CD14-positive monocyte (primary cell): ENCODE results near the gene SLC37A3. TPM values are rescaled to one million over a fixed set of nuclear protein-coding genes. Genes with fewer than 3 reads are reported as not detected.
"Not testable (repeated sequence)": the region's sequence is repeated elsewhere in the genome, so short reads cannot be mapped to it uniquely, and the experiment has no call there.

ENCODE experiments used
- DNase-seq, 3 donors: peaks; one replicate each; pipeline ENCODE4 v3.0.0-alpha.2; 2011 to 2022
- H2AFZ ChIP-seq: 2 replicates; pipeline ENCODE4 v1.6.0; 2012; ENCODE audit warnings: mild to moderate bottlenecking, low read depth, low read length, inconsistent platforms; ENCODE audit not compliant: insufficient read depth, poor library complexity, severe bottlenecking
- H3K27ac ChIP-seq, 2 donors: 1 replicate in 1 of 2; 2 replicates in 1 of 2; pipeline ENCODE4 v1.5.1; 2012 to 2013; ENCODE audit warnings: low read length in 2 of 2, control low read depth in 1 of 2, inconsistent platforms in 1 of 2, low read depth in 1 of 2, mild to moderate bottlenecking in 1 of 2
- H3K27me3 ChIP-seq, 2 donors: one replicate each; pipeline versions ENCODE4 v1.6.0 to v1.6.1; 2011 to 2013; ENCODE audit warnings: low read length in 2 of 2; ENCODE audit not compliant: control insufficient read depth in 2 of 2, insufficient read depth in 2 of 2
- H3K36me3 ChIP-seq, 2 donors: replicated peaks in 1 of 2; 1 replicate in 1 of 2; 2 replicates in 1 of 2; pipeline versions ENCODE4 v1.5.1 to v1.6.1; 2012 to 2013; ENCODE audit warnings: low read length in 2 of 2, control low read depth in 1 of 2, inconsistent platforms in 1 of 2, mild to moderate bottlenecking in 1 of 2; ENCODE audit not compliant: insufficient read depth in 2 of 2, control insufficient read depth in 1 of 2
- H3K4me1 ChIP-seq, 2 donors: 1 replicate in 1 of 2; 2 replicates in 1 of 2; pipeline versions ENCODE4 v1.5.1 to v1.6.1; 2012 to 2013; ENCODE audit warnings: low read length in 2 of 2, control low read depth in 1 of 2, inconsistent platforms in 1 of 2, mild to moderate bottlenecking in 1 of 2, moderate library complexity in 1 of 2; ENCODE audit not compliant: insufficient read depth in 2 of 2, control insufficient read depth in 1 of 2
- H3K4me2 ChIP-seq: replicated peaks from 2 replicates; pipeline ENCODE3; 2012; ENCODE audit warnings: low read length, moderate library complexity, mild to moderate bottlenecking; ENCODE audit not compliant: poor library complexity, severe bottlenecking; ENCODE audit errors: extremely low read depth
- H3K4me3 ChIP-seq, 3 experiments: fragments of 200-600 bp in 1 of 3; sonication (generic) in 1 of 3; replicated peaks in 1 of 3; 1 replicate in 2 of 3; 2 replicates in 1 of 3; pipeline ENCODE4 v1.5.1; 2011 to 2013; ENCODE audit warnings: low read length in 3 of 3, mild to moderate bottlenecking in 3 of 3, control low read depth in 2 of 3, low read depth in 2 of 3, inconsistent platforms in 1 of 3, moderate library complexity in 1 of 3
- H3K79me2 ChIP-seq: 2 replicates; pipeline ENCODE4 v1.6.0; 2012; ENCODE audit warnings: mild to moderate bottlenecking, control low read depth, inconsistent platforms, low read length, moderate library complexity; ENCODE audit not compliant: insufficient read depth
- H3K9ac ChIP-seq: 2 replicates; pipeline ENCODE4 v1.6.0; 2017; ENCODE audit warnings: low read length, mild to moderate bottlenecking; ENCODE audit not compliant: insufficient read depth, poor library complexity, severe bottlenecking
- H3K9me3 ChIP-seq, 2 donors: replicated peaks in 1 of 2; 1 replicate in 1 of 2; 2 replicates in 1 of 2; pipeline versions ENCODE4 v1.5.1 to v1.6.1; 2012 to 2013; ENCODE audit warnings: low read length in 2 of 2, control low read depth in 1 of 2; ENCODE audit not compliant: control insufficient read depth in 1 of 2, insufficient read depth in 1 of 2
- H4K20me1 ChIP-seq: 2 replicates; pipeline ENCODE4 v1.6.0; 2012; ENCODE audit warnings: mild to moderate bottlenecking, low read length, control low read depth, moderate library complexity; ENCODE audit not compliant: insufficient read depth
- H3K27ac Mint-ChIP-seq, 7 donors: one replicate each; pipeline ENCODE4 v1.8.0; 2020; ENCODE audit warnings: mild to moderate bottlenecking in 7 of 7, mixed read lengths in 7 of 7, moderate library complexity in 6 of 7, inconsistent platforms in 2 of 7
- H3K27me3 Mint-ChIP-seq, 3 donors: one replicate each; pipeline ENCODE4 v1.8.0; 2021 to 2022; ENCODE audit warnings: low read depth in 3 of 3, mild to moderate bottlenecking in 3 of 3, mixed read lengths in 3 of 3, moderate library complexity in 3 of 3, inconsistent platforms in 1 of 3
- H3K36me3 Mint-ChIP-seq, 2 donors: one replicate each; pipeline ENCODE4 v1.8.0; 2020; ENCODE audit warnings: mixed read lengths in 2 of 2, inconsistent platforms in 1 of 2, mild to moderate bottlenecking in 1 of 2
- H3K4me1 Mint-ChIP-seq: one replicate; pipeline ENCODE4 v1.8.0; 2020; ENCODE audit warnings: mild to moderate bottlenecking, mixed read lengths
- H3K4me3 Mint-ChIP-seq, 2 donors: one replicate each; pipeline ENCODE4 v1.8.0; 2020; ENCODE audit warnings: mild to moderate bottlenecking in 2 of 2, mixed read lengths in 2 of 2, moderate library complexity in 1 of 2
- H3K9me3 Mint-ChIP-seq, 7 donors: one replicate each; pipeline ENCODE4 v1.8.0; 2020 to 2022; ENCODE audit warnings: mixed read lengths in 7 of 7, mild to moderate bottlenecking in 6 of 7, moderate library complexity in 6 of 7, inconsistent platforms in 2 of 7
- WGBS: methylation state at CpG from one replicate; pipeline ENCODE4 v1.1.5; 2013; ENCODE audit warnings: missing lambda C conversion rate; ENCODE audit not compliant: insufficient coverage; 5-methylcytosine and 5-hydroxymethylcytosine counted together
- intact Hi-C, 2 donors: fragments of 100-400 bp; cut with micrococcal nuclease; formaldehyde crosslinking; loops; one replicate each; pipeline versions ENCODE4 v1.15.0 to v1.15.1; 2023
- polyA plus RNA-seq, 3 donors: library from polyadenylated mRNA; depleted of rRNA in 1 of 3; unstranded in 2 of 3; stranded (reverse) in 1 of 3; fragments of 300-500 nt in 2 of 3; fragments of >200 nt in 1 of 3; fragmentation: Illumina TruSeq in 2 of 3; gene quantifications; 1 replicate in 2 of 3; 2 replicates in 1 of 3; pipeline ENCODE4 v1.2.3, GENCODE V29; 2012 to 2021
- TF ChIP-seq, protein P1 (sequence below): fragments of 200-600 bp; IDR thresholded peaks from one replicate; pipeline ENCODE4 v1.8.0; 2022; ENCODE audit warnings: antibody characterized with exemption, mild to moderate bottlenecking

SLC37A3 gene
- polyA plus RNA-seq, 3 donors: 3.1 to 26.1 (median 5.2) TPM

DNA sequence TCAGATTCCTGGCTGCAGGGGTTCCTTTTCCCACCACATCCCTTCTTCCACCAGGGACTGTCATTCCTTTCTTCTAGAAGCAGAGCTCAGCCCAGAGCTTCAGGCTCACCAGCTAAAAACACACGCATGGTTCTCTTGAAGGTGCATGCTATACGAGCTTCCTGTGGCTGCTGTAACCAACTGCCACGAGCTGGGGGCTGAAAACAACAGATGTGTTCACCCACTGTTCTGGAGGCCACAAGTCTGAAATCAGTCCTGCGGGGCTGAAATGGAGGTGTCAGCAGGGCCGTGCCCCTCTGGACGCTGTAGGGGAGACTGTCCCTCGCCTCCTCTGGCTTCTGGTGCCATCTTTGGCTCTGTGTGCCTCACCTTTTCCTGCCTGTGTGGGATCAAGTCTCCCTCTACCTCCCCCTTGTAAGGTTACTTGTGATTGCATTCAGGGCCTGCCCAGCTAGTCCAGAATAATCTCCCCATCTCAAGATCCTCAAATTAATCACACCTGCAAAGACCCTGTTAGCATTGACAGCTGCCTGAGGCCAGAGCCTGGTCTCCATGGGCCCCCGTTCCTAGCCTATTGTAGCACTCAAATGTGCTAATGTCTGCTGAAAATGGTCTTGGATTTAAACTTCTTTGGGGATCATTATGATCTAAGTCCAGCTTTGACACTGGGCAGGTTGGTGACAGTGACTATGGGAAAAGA, 19.3 kb upstream of the SLC37A3 start:
- no peak for DNase-seq
- Mint-ChIP-seq H3K4me1 (no peaks in the 10 kb centered on the region), H3K36me3 (no peaks in the 10 kb centered on the region), H3K27me3 (peaks cover 11 to 30% (median 21%) of the 10 kb centered on the region in 3 donors), H3K4me3 (no peak overlapping the region), H3K27ac (peak overlapping the region in 1 of 7 donors; percentile 13), H3K9me3 (peaks cover 0 to 2% (median 0%) of the 10 kb centered on the region in 7 donors)
- Histone ChIP-seq H3K36me3 (no peaks in the 10 kb centered on the region), H3K4me1 (no peaks in the 10 kb centered on the region), H4K20me1 (no peaks in the 10 kb centered on the region), H2AFZ (peak overlapping the region; percentile 11), H3K4me2 (no peak overlapping the region), H3K9ac (no peak overlapping the region), H3K9me3 (no peaks in the 10 kb centered on the region), H3K4me3 (no peak overlapping the region), H3K79me2 (no peaks in the 10 kb centered on the region), H3K27me3 (no peaks in the 10 kb centered on the region), H3K27ac (no peak overlapping the region)
- TF ChIP-seq, protein P1, sequence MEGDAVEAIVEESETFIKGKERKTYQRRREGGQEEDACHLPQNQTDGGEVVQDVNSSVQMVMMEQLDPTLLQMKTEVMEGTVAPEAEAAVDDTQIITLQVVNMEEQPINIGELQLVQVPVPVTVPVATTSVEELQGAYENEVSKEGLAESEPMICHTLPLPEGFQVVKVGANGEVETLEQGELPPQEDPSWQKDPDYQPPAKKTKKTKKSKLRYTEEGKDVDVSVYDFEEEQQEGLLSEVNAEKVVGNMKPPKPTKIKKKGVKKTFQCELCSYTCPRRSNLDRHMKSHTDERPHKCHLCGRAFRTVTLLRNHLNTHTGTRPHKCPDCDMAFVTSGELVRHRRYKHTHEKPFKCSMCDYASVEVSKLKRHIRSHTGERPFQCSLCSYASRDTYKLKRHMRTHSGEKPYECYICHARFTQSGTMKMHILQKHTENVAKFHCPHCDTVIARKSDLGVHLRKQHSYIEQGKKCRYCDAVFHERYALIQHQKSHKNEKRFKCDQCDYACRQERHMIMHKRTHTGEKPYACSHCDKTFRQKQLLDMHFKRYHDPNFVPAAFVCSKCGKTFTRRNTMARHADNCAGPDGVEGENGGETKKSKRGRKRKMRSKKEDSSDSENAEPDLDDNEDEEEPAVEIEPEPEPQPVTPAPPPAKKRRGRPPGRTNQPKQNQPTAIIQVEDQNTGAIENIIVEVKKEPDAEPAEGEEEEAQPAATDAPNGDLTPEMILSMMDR: no peak
- intact Hi-C loops: no loop called here
- 67% methylated on average over 8 of the region's 8 CpGs for WGBS

DNA sequence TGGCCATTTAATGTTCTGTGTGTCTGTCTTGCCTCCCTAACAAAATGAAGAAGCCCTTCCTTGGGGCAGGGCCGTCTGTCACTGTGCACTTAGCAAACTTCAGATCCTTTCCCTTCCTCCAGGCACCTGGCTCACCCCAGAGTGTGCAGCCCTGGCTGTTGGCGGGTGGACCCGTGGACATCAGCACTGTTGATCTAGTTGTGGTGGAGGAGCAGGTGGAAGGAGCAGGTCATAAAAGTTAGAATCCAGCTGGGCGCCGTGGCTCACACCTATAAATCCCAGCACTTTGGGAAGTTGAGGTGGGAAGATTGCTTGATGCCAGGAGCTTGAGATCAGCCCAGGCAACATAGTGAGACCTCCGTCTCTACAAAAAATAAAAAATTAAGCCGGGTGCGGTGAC, 18.2 kb upstream of the SLC37A3 start:
- Histone ChIP-seq H3K27ac (no peak overlapping the region), H2AFZ (no peak overlapping the region), H4K20me1 (no peaks in the 10 kb centered on the region), H3K4me3 (no peak overlapping the region), H3K79me2 (no peaks in the 10 kb centered on the region), H3K9me3 (no peaks in the 10 kb centered on the region), H3K4me1 (no peaks in the 10 kb centered on the region), H3K9ac (no peak overlapping the region), H3K27me3 (no peaks in the 10 kb centered on the region), H3K4me2 (no peak overlapping the region), H3K36me3 (no peaks in the 10 kb centered on the region)
- Mint-ChIP-seq H3K36me3 (no peaks in the 10 kb centered on the region), H3K9me3 (peaks cover 0 to 2% (median 0%) of the 10 kb centered on the region in 7 donors), H3K27me3 (peaks cover 13 to 28% (median 21%) of the 10 kb centered on the region in 3 donors), H3K27ac (no peak overlapping the region), H3K4me3 (no peak overlapping the region), H3K4me1 (no peaks in the 10 kb centered on the region)
- DNase-seq: no peak
- intact Hi-C loops: no loop called here
- 90% methylated on average over 2 of the region's 8 CpGs for WGBS
- TF ChIP-seq, protein P1: no peak

DNA sequence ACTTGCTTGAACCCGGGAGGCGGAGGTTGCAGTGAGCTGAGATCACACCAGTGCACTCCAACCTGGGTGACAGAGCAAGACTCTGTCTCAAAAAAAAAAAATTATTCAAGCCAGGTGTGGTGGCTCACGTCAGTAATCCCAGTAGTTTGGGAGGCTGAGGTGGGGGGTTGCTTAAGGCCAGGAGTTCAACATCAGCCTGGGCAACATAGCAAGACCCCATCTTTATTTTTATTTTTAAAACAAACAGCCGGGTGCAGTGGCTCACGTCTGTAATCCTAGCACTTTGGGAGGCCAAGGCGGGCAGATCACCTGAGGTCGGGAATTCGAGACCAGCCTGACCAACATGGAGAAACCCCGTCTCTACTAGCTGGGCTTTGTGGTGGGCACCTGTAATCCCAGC, 17.5 kb upstream of the SLC37A3 start:
- H3K9me3 ChIP-seq, H3K27me3 ChIP-seq, H3K9ac ChIP-seq, H3K4me1 Mint-ChIP-seq, H2AFZ ChIP-seq, H3K27ac Mint-ChIP-seq, DNase-seq, H3K9me3 Mint-ChIP-seq, H3K4me1 ChIP-seq, H3K4me3 Mint-ChIP-seq, H3K4me2 ChIP-seq, intact Hi-C loops, H3K4me3 ChIP-seq, H3K27ac ChIP-seq, H4K20me1 ChIP-seq, H3K36me3 Mint-ChIP-seq, H3K79me2 ChIP-seq, H3K36me3 ChIP-seq: not testable (repeated sequence)
- 100% methylated on average over 4 of the region's 9 CpGs for WGBS
- H3K27me3 Mint-ChIP-seq: peaks cover 13 to 28% (median 24%) of the 10 kb centered on the region in 3 donors
